ENCODE results near the gene DNTTIP2. TPM values are rescaled to one million over a fixed set of nuclear protein-coding genes. Genes with fewer than 3 reads are reported as not detected.
"Not testable (repeated sequence)": the region's sequence is repeated elsewhere in the genome, so short reads cannot be mapped to it uniquely, and the experiment has no call there.

Gene DNTTIP2
- polyA plus RNA-seq, 1 experiment, result 31.6 TPM

- H3K9me3 ChIP-seq (ENCODE audit: control insufficient read depth, insufficient read depth, low read length), result peaks cover 3% of the 10 kb centered on the region; the same call in 1 of the 2 replicates
- no peak overlapping the region for H3K27ac ChIP-seq (ENCODE audit: low read depth, low read length)
- ChIA-PET CTCF (interaction anchor here (5.1 kb wide), 1 partner anchor 208 kb away, joined by 29 read pairs; no protein-coding TSS in a partner anchor), POLR2A (no interaction called here)
- no peak overlapping the region for H3K4me3 ChIP-seq (ENCODE audit: low read depth, low read length)
- no peak for DNase-seq (ENCODE audit: low read depth, low spot score)
- no peak for TF ChIP-seq CTCF (IDR thresholded peaks at IDR 0.05; ENCODE audit: low read depth, low read length)
- H3K27me3 ChIP-seq (ENCODE audit: control insufficient read depth, insufficient read depth, low read length), result no peaks in the 10 kb centered on the region
These were observed 41.0 kb downstream of the DNTTIP2 start for GRCh38 chr1:93837961-93838360.

GRCh38 chr1:93833293-93833692, 45.7 kb downstream of the DNTTIP2 start:
- H3K9me3 ChIP-seq (ENCODE audit: control insufficient read depth, insufficient read depth, low read length), result peaks cover 11% of the 10 kb centered on the region; the same call in 1 of the 2 replicates
- CTCF ChIA-PET; POLR2A ChIA-PET; DNase-seq (ENCODE audit: low read depth, low spot score); H3K4me3 ChIP-seq (ENCODE audit: low read depth, low read length); H3K27ac ChIP-seq (ENCODE audit: low read depth, low read length); H3K27me3 ChIP-seq (ENCODE audit: control insufficient read depth, insufficient read depth, low read length): not testable (repeated sequence)

- POLR2A ChIA-PET, result no interaction called here
- Histone ChIP-seq H3K9me3 (ENCODE audit: control insufficient read depth, insufficient read depth, low read length) (peaks cover 11% of the 10 kb centered on the region; the same call in 1 of the 2 replicates), H3K27me3 (ENCODE audit: control insufficient read depth, insufficient read depth, low read length) (no peaks in the 10 kb centered on the region), H3K4me3 (ENCODE audit: low read depth, low read length) (no peak overlapping the region), H3K27ac (ENCODE audit: low read depth, low read length) (no peak overlapping the region)
- TF ChIP-seq CTCF (IDR thresholded peaks at IDR 0.05; ENCODE audit: low read depth, low read length), result no peak
- CTCF ChIA-PET, result interaction anchor here (0.7 kb wide), 1 partner anchor 200 kb away, joined by 3 read pairs; no protein-coding TSS in a partner anchor
- no peak for DNase-seq (ENCODE audit: low read depth, low spot score)
These were observed 49.9 kb downstream of the DNTTIP2 start for GRCh38 chr1:93829061-93829460.

- no peak for DNase-seq (ENCODE audit: low read depth, low spot score)
- H3K9me3 ChIP-seq (ENCODE audit: control insufficient read depth, insufficient read depth, low read length), result peaks cover 11% of the 10 kb centered on the region; the same call in 1 of the 2 replicates
- CTCF ChIA-PET, result interaction anchor here (0.7 to 2.1 kb wide), 3 partner anchors 16 to 199 kb away, joined by 3 to 10 read pairs (median 3); no protein-coding TSS in a partner anchor
- TF ChIP-seq CTCF (IDR thresholded peaks at IDR 0.05; ENCODE audit: low read depth, low read length), result no peak
- POLR2A ChIA-PET, result no interaction called here
- no peak overlapping the region for H3K4me3 ChIP-seq (ENCODE audit: low read depth, low read length)
- no peak overlapping the region for H3K27ac ChIP-seq (ENCODE audit: low read depth, low read length)
- H3K27me3 ChIP-seq (ENCODE audit: control insufficient read depth, insufficient read depth, low read length), result no peaks in the 10 kb centered on the region
These were observed 50.6 kb downstream of the DNTTIP2 start for GRCh38 chr1:93828367-93828755.

GRCh38 chr1:93827633-93828366, 51.2 kb downstream of the DNTTIP2 start:
- Histone ChIP-seq H3K9me3 (ENCODE audit: control insufficient read depth, insufficient read depth, low read length) (peaks cover 6% of the 10 kb centered on the region; the same call in 1 of the 2 replicates), H3K27ac (ENCODE audit: low read depth, low read length) (no peak overlapping the region), H3K4me3 (ENCODE audit: low read depth, low read length) (no peak overlapping the region), H3K27me3 (ENCODE audit: control insufficient read depth, insufficient read depth, low read length) (no peaks in the 10 kb centered on the region)
- no peak for TF ChIP-seq CTCF (IDR thresholded peaks at IDR 0.05; ENCODE audit: low read depth, low read length)
- ChIA-PET POLR2A (interaction anchor here (1.1 kb wide), 1 partner anchor 12 kb away, joined by 3 read pairs; no protein-coding TSS in a partner anchor), CTCF (interaction anchor here (0.7 to 2.1 kb wide), 3 partner anchors 17 to 198 kb away, joined by 3 to 10 read pairs (median 3); no protein-coding TSS in a partner anchor)
- no peak for DNase-seq (ENCODE audit: low read depth, low spot score)
